Endodermal cell (in vitro differentiated cells): ENCODE data around the gene KCNG2. TPM values are rescaled to one million over a fixed set of nuclear protein-coding genes. Genes with fewer than 3 reads are reported as not detected.

Experiments
- DNase-seq: peaks from one replicate; pipeline ENCODE4 v3.0.0-alpha.2; 2017
- H3K27ac ChIP-seq: 2 replicates; pipeline ENCODE4 v1.5.1; 2013; ENCODE audit warnings: mild to moderate bottlenecking, low read depth, low read length, moderate library complexity
- H3K27me3 ChIP-seq: 2 replicates; pipeline ENCODE4 v1.6.1; 2013; ENCODE audit warnings: mild to moderate bottlenecking, low read length, moderate library complexity; ENCODE audit not compliant: insufficient read depth, control insufficient read depth, poor library complexity, severe bottlenecking
- H3K36me3 ChIP-seq: 2 replicates; pipeline ENCODE4 v1.7.0; 2013; ENCODE audit warnings: mild to moderate bottlenecking, low read length, moderate library complexity; ENCODE audit not compliant: control insufficient read depth, insufficient read depth
- H3K4me1 ChIP-seq: one replicate; pipeline ENCODE4 v1.7.0; 2013; ENCODE audit warnings: low read length; ENCODE audit not compliant: control insufficient read depth, insufficient read depth
- H3K4me3 ChIP-seq: 2 replicates; pipeline ENCODE4 v1.5.1; 2013; ENCODE audit warnings: mild to moderate bottlenecking, low read length, moderate library complexity
- H3K9ac ChIP-seq: 2 replicates; pipeline ENCODE4 v1.6.1; 2013; ENCODE audit warnings: mild to moderate bottlenecking, low read length, moderate library complexity; ENCODE audit not compliant: poor library complexity, severe bottlenecking; ENCODE audit errors: extremely low read depth
- H3K9me3 ChIP-seq: 2 replicates; pipeline ENCODE4 v1.6.1; 2013; ENCODE audit warnings: mild to moderate bottlenecking, low read length, moderate library complexity; ENCODE audit not compliant: control insufficient read depth
- H3K27ac Mint-ChIP-seq: 2 replicates; pipeline ENCODE4 v1.8.0; 2020; ENCODE audit warnings: mixed read lengths
- H3K27me3 Mint-ChIP-seq: 2 replicates; pipeline ENCODE4 v1.8.0; 2021; ENCODE audit warnings: mild to moderate bottlenecking, mixed read lengths; ENCODE audit not compliant: insufficient read depth
- H3K36me3 Mint-ChIP-seq: 2 replicates; pipeline ENCODE4 v1.8.0; 2020; ENCODE audit warnings: low read depth, mixed read lengths
- H3K4me1 Mint-ChIP-seq: 2 replicates; pipeline ENCODE4 v1.8.0; 2020; ENCODE audit warnings: mixed read lengths
- H3K4me3 Mint-ChIP-seq: 2 replicates; pipeline ENCODE4 v1.8.0; 2020; ENCODE audit warnings: mild to moderate bottlenecking, moderate library complexity, mixed read lengths
- H3K9me3 Mint-ChIP-seq: 2 replicates; pipeline ENCODE4 v1.8.0; 2020; ENCODE audit warnings: mild to moderate bottlenecking, mixed read lengths
- CTCF ChIP-seq: fragments of 200-600 bp; sonication (generic); conservative IDR thresholded peaks from 2 replicates; pipeline ENCODE4 v1.5.0; 2021; ENCODE audit warnings: antibody characterized with exemption, mild to moderate bottlenecking
- WGBS, 2 experiments: methylation state at CpG; one replicate each; pipeline versions ENCODE4 v1.1.5 to v1.1.7; 2013; ENCODE audit warnings: missing lambda C conversion rate in 2 of 2, mixed read lengths in 1 of 2; ENCODE audit not compliant: insufficient coverage in 1 of 2, insufficient read length in 1 of 2; 5-methylcytosine and 5-hydroxymethylcytosine counted together
- total RNA-seq, 2 donors: library from RNA; stranded (reverse); fragmentation: NEBNext Ultra II Directional in 1 of 2; extraction: Animal tissue kit (Norgen Biotek cat#: 25700) in 1 of 2; gene quantifications; 2 replicates in 1 of 2; 3 replicates in 1 of 2; pipeline ENCODE4 v1.2.1, GENCODE V29; 2021

KCNG2 gene
- total RNA-seq, 2 donors from 2014 or later: not detected

GRCh38 chr18:79917169-79917852 is 119.6 kb downstream of the KCNG2 start:
- peaks cover 20% of the 10 kb centered on the region for H3K36me3 ChIP-seq
- H3K4me1 ChIP-seq: no peaks in the 10 kb centered on the region
- Mint-ChIP-seq H3K36me3 (peaks cover 42% of the 10 kb centered on the region), H3K9me3 (no peaks in the 10 kb centered on the region), H3K4me1 (peaks cover 5% of the 10 kb centered on the region), H3K4me3 (no peak overlapping the region), H3K27me3 (no peaks in the 10 kb centered on the region), H3K27ac (no peak overlapping the region)
- TF ChIP-seq CTCF: no peak
- H3K9ac ChIP-seq: no peak overlapping the region
- no peaks in the 10 kb centered on the region for H3K9me3 ChIP-seq
- H3K27ac ChIP-seq: no peak overlapping the region
- no peak overlapping the region for H3K4me3 ChIP-seq
- WGBS, 2 experiments: 92 to 96% methylated on average over 5 to 28 of the region's 28 CpGs
- no peaks in the 10 kb centered on the region for H3K27me3 ChIP-seq
- peak; percentile 16 for DNase-seq

GRCh38 chr18:79917853-79918614 is 120.3 kb downstream of the KCNG2 start:
- Histone ChIP-seq H3K9ac (no peak overlapping the region), H3K9me3 (no peaks in the 10 kb centered on the region), H3K4me3 (no peak overlapping the region), H3K27me3 (no peaks in the 10 kb centered on the region), H3K4me1 (no peaks in the 10 kb centered on the region), H3K27ac (no peak overlapping the region), H3K36me3 (peaks cover 21% of the 10 kb centered on the region)
- TF ChIP-seq CTCF: no peak
- no peaks in the 10 kb centered on the region for H3K9me3 Mint-ChIP-seq
- H3K36me3 Mint-ChIP-seq: peaks cover 40% of the 10 kb centered on the region
- H3K4me1 Mint-ChIP-seq: peaks cover 5% of the 10 kb centered on the region
- WGBS, 2 experiments: 93 to 98% methylated on average over 6 to 21 of the region's 25 CpGs
- DNase-seq: no peak
- H3K27ac Mint-ChIP-seq: no peak overlapping the region
- H3K27me3 Mint-ChIP-seq: no peaks in the 10 kb centered on the region
- H3K4me3 Mint-ChIP-seq: no peak overlapping the region

- TF ChIP-seq CTCF: no peak
- Histone ChIP-seq H3K27ac (no peak overlapping the region), H3K9me3 (no peaks in the 10 kb centered on the region), H3K4me3 (no peak overlapping the region), H3K27me3 (no peaks in the 10 kb centered on the region), H3K4me1 (no peaks in the 10 kb centered on the region), H3K9ac (no peak overlapping the region), H3K36me3 (peaks cover 21% of the 10 kb centered on the region)
- peak; percentile 22 for DNase-seq
- H3K4me1 Mint-ChIP-seq: peaks cover under 1% of the 10 kb centered on the region
- H3K36me3 Mint-ChIP-seq: peaks cover 39% of the 10 kb centered on the region
- H3K9me3 Mint-ChIP-seq: no peaks in the 10 kb centered on the region
- H3K4me3 Mint-ChIP-seq: no peak overlapping the region
- no peak overlapping the region for H3K27ac Mint-ChIP-seq
- no peaks in the 10 kb centered on the region for H3K27me3 Mint-ChIP-seq
- 96 to 97% methylated on average over 16 to 20 of the region's 20 CpGs for WGBS, 2 experiments
Observed at GRCh38 chr18:79918615-79919011, 120.9 kb downstream of the KCNG2 start.
